GM18511 (cell line): ENCODE results near the gene MYO1D.

Source experiments
- ATAC-seq: cut with Tn5 transposase; IDR thresholded peaks from one replicate; pipeline ENCODE4 v1.9.1; 2021; ENCODE audit warnings: mild to moderate bottlenecking, moderate library complexity; ENCODE audit not compliant: unreplicated experiment

The MYO1D gene

DNA sequence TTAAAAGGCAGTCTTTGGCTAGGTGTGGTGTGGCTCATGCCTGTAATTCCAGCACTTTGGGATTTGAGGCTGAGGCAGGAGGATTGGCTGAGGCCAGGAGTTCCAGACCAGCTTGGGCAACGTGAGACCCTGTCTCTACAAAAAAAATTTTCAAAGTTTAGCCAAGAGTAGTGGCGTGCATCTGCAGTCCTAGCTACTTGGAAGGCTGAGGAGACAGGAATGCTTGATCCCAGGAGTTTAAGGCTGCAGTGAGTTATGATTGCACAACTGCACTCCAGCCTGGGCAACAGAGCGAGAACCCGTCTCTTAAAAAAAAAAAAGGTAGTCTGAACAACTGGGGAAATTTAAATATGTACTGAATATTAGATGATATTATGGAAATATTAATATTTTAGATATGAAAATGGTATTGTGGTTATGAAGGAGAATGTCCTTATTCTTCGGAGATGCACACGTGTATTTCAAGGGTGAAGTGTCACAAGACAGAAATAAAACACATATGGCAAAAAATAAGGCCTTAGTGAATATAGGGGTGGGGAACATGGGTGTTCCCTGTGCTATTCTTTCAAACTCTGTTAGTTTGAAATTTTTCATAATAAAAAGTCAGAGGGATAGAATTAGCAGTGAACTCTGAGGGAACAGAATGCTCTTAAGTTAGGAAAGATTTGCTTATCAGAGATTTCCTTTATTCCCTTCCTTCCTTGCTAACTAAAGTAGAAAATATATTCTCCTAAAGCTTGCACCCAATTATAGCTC is 245.4 kb downstream of the MYO1D start:
- ATAC-seq = no peak

DNA sequence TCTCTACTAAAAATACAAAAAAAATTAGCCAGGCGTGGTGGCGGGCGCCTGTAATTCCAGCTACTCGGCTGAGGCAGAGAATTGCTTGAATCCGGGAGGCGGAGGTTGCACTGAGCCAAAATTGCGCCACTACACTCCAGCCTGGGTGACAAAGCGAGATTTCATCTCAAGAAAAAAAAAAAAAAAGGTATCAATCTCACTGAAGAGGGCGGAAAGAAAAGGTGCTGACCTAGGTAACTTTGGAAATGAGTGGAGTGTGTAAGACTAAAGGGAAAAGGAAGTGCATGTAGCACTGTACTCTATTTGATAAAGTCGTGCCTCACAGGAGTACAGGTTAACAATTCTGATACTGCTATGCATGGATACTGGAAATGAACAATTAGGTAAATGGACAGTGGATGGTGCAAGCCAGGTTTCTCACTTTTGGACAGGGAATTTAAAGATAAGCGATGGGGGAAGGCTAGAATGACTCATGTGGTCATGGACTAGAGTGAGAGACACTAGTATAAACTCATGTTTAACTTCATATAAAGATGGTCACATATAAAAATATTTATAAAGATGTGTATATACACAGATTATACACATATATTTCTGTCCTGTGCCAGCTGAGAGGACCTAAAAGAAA is 247.2 kb downstream of the MYO1D start:
- ATAC-seq = no peak

DNA sequence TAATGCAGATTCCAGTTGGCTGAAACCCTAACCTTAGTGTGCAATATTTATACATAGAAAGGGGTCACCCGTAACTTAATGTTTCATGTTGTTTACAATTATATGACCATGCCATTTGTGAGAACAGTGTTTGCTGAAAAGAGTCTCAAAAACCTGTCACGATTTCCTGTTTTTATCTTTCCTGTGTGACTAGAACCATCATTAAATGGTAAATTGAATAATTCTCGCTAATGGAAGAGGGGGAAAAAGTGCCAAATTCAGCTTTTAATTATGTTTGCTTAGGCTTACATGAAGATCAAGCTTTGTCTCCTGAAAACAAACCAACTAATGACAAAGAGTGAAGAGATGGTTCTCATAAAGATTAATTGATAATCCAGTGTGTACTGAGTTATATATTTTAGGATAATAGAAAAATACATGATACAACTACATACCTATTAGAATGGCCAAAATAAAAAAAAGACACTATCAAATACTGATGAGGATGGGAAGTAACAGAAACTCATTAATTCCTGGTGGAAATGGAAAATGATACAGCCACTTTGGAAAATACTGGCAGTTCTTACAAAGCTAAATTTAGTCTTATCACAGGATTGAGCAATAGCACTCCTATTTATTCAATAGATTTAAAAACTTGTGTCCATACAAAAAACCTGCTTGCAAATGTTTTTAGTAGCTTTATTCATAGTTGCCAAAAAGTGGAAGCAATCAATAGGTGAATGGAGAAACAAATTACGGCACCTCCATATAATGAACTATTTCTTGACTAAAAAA is 248.5 kb downstream of the MYO1D start:
- no peak for ATAC-seq

GRCh38 chr17:32627239-32627996 is 249.5 kb downstream of the MYO1D start:
- ATAC-seq = no peak

DNA sequence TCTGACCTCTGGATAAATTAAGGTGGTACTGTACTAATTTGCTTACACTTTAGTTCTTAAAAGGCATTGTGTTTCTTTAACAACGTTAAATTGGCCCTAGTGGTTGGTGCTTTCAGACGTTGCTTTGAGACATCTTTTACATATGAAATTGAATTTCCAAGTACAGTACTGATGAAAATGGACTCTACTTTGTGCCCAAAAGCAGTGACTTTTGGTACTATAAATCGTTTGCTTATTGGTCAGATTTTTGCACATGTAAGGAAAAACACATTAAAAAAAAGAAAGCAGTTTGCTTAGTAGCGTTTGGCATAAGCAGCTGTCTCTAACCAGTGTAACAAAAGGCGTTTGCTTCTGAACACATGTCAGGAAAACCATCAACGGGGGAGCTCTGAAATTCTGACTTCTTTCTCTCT is 250.5 kb downstream of the MYO1D start:
- ATAC-seq = no peak

DNA sequence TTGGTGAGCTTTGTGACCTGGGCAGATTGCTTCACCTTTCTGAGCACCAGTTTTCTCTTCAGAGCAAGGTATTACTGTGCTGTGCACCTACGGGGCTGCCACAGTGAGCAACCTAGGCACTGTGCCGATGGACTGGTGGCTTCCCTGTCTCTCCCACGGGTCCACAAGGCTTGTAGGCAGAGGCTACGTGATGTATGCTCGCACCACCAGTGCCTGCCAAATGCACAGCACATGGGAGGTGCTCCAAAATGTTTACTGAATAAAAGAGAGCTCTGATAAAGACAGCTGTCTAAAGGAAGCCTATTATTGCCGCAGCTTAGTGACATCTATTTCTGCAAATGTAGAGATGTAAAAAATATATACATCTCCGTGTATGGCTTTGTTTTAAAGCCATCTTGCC is 251.0 kb downstream of the MYO1D start:
- no peak for ATAC-seq

DNA sequence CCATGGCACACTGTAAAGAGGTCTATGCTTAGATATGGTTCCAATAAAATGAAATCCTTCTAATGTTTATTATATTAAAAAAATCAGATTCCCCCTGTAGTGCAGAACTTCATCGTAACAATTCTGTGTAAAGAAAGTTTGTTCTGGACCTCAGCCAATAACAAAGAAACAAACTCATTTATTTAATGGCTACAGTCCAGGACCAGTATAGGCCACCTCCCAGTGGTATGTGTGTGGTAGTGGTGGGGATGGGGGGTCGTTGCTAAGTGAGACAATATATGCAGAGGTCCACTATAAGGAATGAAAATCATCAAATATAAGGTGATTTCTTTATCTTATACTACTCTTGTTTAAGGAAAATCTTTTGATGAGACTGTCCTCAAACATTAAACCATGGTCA is 253.7 kb downstream of the MYO1D start:
- no peak for ATAC-seq

GRCh38 chr17:32622540-32622939 is 254.4 kb downstream of the MYO1D start:
- no peak for ATAC-seq

DNA sequence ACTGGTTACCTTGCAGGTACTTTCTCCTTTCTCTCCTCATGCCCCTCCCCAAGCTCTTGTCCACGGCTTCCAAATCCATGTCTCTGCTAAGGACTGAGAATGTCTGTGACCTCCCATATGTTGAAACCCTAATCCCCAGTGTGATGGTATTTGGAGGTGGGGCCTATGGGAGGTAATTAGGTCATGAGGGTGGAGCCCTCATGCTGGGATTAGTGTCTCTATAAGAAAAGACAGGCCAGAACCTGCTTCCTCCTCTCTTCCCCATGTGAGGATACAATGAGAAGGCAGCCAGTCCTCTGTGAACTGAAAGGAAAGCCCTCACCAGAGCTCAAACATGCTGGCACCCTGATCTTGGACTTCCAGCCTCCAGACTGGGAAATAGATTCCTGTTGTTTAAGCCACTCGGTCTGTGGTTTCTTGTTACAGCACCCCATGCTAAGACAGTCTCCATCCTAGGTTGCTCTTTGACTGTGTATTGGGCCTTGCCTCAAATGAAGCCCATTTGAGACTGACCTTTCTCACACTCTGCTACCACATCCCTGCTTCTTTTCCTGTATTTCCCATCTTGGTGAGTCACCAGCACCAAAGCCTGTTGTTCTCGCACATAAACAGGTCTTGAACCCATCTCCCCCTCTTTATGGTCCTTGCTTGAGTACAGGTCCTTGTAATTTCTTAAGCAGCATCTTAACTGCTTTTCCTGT is 255.2 kb downstream of the MYO1D start:
- no peak for ATAC-seq

DNA sequence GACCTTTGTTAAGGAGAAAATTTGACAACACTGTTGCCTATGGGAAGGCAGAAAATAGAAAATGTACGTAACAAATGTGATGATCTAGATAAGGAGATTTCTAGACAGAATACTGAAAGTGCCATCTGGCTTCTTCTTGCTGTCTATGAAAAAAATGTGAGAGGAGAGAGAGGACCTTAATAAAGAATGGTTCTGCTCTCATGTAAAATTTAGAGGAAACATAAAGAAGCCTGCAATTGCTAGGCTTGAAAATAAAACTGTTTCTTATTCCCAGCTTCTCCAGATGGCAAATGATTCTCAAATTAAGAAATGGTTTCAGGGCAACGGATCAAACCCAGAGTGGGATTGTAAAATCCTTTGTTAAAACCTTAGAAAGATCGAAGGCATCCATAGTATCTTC is 261.6 kb downstream of the MYO1D start:
- no peak for ATAC-seq

GRCh38 chr17:32610943-32611342 is 266.0 kb downstream of the MYO1D start:
- no peak for ATAC-seq

GRCh38 chr17:32609884-32610650 is 266.9 kb downstream of the MYO1D start:
- ATAC-seq = no peak

DNA sequence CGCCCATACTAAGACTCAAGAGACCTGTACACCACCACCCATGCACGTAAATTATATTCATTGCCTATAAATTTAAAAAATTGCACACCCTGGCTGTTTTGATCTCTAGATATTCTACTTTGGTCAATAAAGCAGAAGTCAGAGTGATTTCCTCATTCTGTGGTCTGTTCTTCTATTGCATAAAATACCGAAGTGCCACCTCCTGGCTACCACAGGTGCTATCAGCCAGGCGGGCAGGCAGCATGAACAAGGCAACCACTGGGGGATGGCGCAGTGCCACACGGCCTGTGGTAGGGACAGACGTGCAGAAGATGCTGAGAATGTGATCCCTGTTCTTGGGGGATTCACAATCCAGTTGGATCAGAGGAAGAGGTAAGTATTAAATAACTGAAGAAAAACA is 267.8 kb downstream of the MYO1D start:
- ATAC-seq = peak; percentile 78

GRCh38 chr17:32608267-32608666 is 268.7 kb downstream of the MYO1D start:
- no peak for ATAC-seq

DNA sequence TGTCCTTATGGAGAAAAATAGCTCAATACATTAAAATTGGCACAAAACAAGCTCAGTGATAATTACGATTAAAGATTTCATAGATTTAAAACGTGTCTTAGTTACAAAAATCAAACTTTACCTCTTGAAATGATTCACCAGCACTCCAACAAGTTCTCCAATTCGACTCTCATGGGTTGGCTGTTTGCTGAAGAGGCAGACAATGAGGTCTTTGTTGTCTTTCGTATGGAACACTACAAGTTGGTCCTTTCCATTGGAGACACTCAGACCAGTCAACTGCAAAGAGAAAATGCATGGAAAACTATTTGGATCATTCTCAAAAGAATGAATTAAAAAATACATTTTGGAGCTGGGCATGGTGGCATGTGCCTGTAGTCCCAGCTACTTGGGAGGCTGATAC is 272.0 kb downstream of the MYO1D start:
- ATAC-seq = no peak

- ATAC-seq = no peak
Measured at GRCh38 chr17:32602396-32602795, 274.5 kb downstream of the MYO1D start.

- ATAC-seq = no peak
Measured at GRCh38 chr17:32601866-32602265, 275.1 kb downstream of the MYO1D start.

DNA sequence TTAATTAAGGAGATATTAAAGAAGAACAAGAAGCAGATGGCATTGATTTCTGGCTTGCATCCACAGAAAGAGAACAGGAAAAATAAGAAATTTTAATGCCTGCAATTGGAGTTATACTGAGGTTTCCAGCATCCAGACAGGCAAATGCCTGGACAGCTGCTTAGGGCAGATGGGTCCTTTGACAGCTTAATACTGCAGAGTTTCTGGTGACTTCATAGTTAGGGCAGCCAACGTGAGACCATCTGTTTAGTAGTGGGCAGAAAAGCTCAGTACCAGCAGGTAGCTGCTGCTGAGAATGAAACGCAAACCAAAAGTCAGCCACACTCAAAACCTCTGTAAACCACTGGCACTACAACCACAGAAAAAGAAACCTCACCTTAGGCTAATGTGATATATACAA is 280.3 kb downstream of the MYO1D start:
- no peak for ATAC-seq

DNA sequence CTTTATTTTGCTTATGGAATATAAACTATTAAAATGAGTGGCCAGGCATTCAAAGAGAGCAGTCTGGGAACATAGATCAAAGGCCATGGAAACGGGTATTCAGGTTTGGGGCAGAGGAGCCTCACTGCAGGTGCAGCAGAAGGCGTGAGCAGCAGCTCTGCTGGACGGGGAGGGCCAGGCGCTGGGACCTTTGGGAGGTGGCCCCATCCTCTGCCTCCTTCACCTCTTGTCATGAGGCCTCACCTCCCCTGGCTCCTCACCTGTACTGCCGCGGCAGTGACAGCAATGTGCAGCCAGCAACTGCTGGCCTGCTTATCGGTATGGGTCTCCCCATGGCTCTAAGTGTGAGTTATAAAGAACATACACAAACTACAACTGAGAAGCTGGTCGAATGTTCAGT is 280.7 kb downstream of the MYO1D start:
- no peak for ATAC-seq

- no peak for ATAC-seq
Measured at GRCh38 chr17:32593003-32593402, 283.9 kb downstream of the MYO1D start.
